Retinal pigment epithelial cell (primary cell): ENCODE measurements around the gene SLX9.

Experiments used
- DNase-seq: peaks from one replicate; pipeline ENCODE4 v3.0.0-alpha.2; 2010; ENCODE audit warnings: low read depth
- H3K4me3 ChIP-seq: 2 replicates; pipeline ENCODE4 v1.5.1; 2011; ENCODE audit warnings: mild to moderate bottlenecking, low read length, control low read depth, moderate library complexity
- TF ChIP-seq, protein P1 (sequence below): conservative IDR thresholded peaks from 2 replicates; pipeline ENCODE4 v1.5.1; 2011; ENCODE audit warnings: low read depth, low read length, control low read depth, inconsistent platforms

Gene SLX9

GRCh38 chr21:44939532-44940115 lies at the start of gene SLX9:
SLX9 (plus strand) TSS chr21:44940029; CDS start chr21:44940058, 29 bp downstream.
- peak within 1 kb of the TSS; percentile 72 for H3K4me3 ChIP-seq
- TF ChIP-seq, protein P1, sequence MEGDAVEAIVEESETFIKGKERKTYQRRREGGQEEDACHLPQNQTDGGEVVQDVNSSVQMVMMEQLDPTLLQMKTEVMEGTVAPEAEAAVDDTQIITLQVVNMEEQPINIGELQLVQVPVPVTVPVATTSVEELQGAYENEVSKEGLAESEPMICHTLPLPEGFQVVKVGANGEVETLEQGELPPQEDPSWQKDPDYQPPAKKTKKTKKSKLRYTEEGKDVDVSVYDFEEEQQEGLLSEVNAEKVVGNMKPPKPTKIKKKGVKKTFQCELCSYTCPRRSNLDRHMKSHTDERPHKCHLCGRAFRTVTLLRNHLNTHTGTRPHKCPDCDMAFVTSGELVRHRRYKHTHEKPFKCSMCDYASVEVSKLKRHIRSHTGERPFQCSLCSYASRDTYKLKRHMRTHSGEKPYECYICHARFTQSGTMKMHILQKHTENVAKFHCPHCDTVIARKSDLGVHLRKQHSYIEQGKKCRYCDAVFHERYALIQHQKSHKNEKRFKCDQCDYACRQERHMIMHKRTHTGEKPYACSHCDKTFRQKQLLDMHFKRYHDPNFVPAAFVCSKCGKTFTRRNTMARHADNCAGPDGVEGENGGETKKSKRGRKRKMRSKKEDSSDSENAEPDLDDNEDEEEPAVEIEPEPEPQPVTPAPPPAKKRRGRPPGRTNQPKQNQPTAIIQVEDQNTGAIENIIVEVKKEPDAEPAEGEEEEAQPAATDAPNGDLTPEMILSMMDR, result no peak
- peak; percentile 32 for DNase-seq

- TF ChIP-seq, protein P1, result no peak
- DNase-seq, result no peak
- H3K4me3 ChIP-seq, result no peak overlapping the region
Observed at GRCh38 chr21:44890338-44890931, 49.4 kb upstream of the SLX9 start.

DNA sequence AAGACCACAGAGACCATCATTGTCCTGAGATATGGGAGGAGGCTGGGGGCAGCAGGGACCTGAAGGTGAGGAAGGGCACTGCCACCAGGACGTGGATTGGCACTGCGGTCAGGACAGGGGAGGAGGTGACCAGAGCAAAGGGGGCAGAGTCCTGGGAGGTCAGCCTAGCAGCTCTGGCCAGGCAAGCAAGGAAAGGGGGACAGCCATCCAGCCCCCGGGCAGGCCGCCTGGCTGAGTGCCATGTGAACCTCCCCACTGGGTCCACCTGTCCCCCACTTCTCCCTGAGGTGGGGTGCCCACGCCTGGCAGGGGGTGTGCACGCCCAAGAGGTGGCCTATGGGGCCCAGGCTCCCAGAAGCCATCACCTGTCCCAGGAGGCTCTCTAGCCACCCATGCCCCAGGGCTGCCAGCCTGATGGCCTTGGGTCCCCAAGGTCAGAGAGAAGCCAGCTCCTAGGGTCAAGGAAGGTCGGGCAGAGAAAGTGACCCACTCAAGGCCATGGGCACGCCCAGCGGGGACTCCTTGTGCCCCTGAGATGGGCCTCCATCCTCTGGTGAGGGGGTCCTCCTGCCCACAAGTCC lies 48.8 kb upstream of the SLX9 start:
- TF ChIP-seq, protein P1, result no peak
- DNase-seq, result no peak
- H3K4me3 ChIP-seq, result no peak overlapping the region

DNA sequence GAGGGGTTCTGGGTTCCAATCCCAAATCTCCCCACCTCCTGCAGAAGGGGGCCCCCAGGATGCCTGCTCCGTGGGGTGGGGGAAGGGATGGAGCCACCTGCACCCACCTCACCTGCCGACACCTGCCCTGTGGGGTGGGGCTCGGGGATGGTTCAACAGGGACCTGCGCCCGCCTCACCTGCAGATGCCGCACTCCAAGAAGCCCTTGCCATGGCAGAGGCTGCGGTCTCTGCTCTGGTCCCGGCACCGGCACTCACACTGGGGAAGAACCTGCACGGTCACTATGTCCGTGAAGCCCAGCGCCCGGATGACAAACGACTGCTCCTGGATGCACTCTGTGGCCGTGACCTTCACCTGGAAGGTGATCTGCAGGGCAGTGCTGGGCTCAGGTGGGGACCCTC lies 48.2 kb upstream of the SLX9 start:
- TF ChIP-seq, protein P1, result no peak
- DNase-seq, result no peak

DNA sequence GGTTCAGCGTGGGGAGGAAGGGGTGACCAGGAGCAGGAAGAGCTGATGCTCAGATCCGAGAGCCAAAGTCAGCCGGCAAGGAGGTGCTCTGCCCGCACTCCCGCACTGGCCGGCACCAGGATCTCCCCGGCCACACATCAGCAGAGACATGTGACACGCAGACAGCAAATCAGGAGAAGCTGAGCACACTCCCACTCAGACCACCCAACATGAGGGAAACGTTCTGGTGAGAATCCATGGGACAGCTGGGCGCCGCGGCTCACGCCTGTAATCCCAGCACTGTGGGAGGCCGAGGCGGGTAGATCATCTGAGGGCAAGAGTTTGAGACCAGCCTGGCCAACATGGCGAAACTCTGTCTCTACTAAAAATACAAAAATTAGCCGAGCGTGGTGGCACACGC lies 47.7 kb upstream of the SLX9 start:
- no peak overlapping the region for H3K4me3 ChIP-seq
- no peak for DNase-seq
- TF ChIP-seq, protein P1, result no peak

More for the DNA sequence above, 48.2 kb upstream of the SLX9 start:
- no peak overlapping the region for H3K4me3 ChIP-seq

GRCh38 chr21:44892536-44893277 lies 47.1 kb upstream of the SLX9 start:
- no peak for DNase-seq
- TF ChIP-seq, protein P1, result peak; percentile 98
- no peak overlapping the region for H3K4me3 ChIP-seq

- DNase-seq, result no peak
- H3K4me3 ChIP-seq, result no peak overlapping the region
- TF ChIP-seq, protein P1, result no peak
Observed at GRCh38 chr21:44893278-44893556, 46.6 kb upstream of the SLX9 start.
